Activated naive CD4-positive, alpha-beta T cell (primary cell): ENCODE measurements around the gene MAGI1.

Source experiments
- DNase-seq, 4 experiments: peaks; one replicate each; lab custom pipeline; 2025; lab: John Stamatoyannopoulos, UW

The MAGI1 gene

GRCh38 chr3:65712140-65712539, 326.6 kb downstream of the MAGI1 start:
- no peak for DNase-seq

- DNase-seq = no peak
Measured at GRCh38 chr3:65706776-65707568, 331.7 kb downstream of the MAGI1 start.

DNA sequence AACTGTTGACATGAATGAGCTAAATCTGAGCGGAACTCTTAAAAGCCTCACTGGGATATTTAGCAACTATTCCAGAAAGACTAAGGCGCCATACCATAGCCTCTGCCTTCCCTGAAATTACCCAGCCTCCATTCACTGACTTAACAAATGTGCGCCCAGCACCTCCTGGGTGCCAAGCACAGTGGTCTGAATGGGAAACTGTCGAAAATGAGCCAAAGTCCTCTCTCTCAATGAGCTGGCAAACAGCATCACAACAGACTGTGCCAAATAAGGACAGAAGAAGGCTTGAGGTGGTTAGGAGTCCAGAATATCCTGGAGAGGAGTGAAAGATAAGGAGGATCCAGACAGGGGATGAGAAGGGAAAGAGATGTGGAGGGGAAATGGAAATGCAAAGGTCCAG, 332.4 kb downstream of the MAGI1 start:
- no peak for DNase-seq

- DNase-seq = no peak
Measured at GRCh38 chr3:65703820-65704219, 334.9 kb downstream of the MAGI1 start.

GRCh38 chr3:65703026-65703425, 335.7 kb downstream of the MAGI1 start:
- no peak for DNase-seq

- DNase-seq = no peak
Measured at GRCh38 chr3:65702202-65702601, 336.5 kb downstream of the MAGI1 start.

DNA sequence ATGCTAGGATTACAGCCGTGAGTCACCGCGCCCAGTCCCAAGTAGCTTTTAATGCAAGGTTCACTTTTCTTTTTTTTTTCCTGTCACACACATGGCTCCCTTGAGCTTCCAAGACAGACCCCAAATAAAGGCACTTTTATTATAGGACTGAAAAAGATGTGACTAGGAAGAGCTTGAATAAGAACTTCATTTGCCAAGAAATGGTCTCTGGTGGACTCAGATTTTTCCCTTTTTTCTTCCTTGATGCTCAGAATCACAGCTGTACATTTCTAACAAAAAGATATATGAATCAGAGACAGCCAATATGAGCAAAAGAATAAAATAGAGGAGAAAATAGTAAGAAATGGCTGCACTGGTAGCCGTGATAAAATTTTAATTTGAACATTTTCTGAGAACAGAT, 337.2 kb downstream of the MAGI1 start:
- no peak for DNase-seq

DNA sequence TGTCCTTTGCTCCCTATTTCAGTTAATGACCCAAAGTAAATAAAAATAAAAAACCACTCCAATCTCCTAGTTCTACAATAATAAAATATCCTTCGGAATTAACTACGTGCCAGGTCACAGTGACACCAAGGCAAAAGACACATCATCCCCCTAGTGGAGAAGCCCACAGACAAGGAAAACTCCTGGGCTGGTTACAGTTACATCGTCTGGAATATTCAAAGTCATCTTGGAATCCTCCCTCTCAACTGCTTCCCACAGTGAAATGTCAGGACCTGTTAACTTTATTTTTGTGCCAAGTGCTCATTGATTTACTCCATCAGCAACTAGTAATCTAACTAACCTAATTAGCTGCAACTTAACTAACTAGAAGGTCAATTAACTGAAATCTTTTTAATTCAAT, 349.3 kb downstream of the MAGI1 start:
- DNase-seq = no peak

GRCh38 chr3:65687741-65688140, 351.0 kb downstream of the MAGI1 start:
- no peak for DNase-seq

GRCh38 chr3:65685621-65686235, 353.0 kb downstream of the MAGI1 start:
- DNase-seq = no peak

GRCh38 chr3:65678516-65678915, 360.2 kb downstream of the MAGI1 start:
- DNase-seq = no peak

DNA sequence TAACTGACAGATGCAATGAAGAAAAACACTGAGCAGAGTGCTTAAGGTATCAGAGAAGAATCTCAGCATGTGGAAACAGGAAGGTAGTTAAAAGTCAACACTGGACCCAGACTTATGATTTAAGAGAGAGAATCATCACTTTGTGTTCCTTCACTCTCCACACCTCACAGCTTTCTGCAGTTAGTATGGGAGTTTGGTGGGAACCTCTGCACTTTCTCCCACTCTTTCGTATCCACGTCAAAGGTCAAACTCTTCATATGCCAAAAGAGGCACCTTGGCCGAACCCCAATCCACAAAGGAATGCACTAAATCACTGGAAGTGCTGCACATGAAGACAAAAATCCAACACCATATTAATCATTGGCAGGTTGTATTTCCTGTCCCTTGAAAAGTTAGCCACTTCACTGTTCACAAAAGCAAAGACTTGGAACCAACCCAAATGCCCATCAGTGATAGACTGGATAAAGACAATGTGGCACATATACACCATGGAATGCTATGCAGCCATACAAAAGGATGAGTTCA, 361.2 kb downstream of the MAGI1 start:
- no peak for DNase-seq

DNA sequence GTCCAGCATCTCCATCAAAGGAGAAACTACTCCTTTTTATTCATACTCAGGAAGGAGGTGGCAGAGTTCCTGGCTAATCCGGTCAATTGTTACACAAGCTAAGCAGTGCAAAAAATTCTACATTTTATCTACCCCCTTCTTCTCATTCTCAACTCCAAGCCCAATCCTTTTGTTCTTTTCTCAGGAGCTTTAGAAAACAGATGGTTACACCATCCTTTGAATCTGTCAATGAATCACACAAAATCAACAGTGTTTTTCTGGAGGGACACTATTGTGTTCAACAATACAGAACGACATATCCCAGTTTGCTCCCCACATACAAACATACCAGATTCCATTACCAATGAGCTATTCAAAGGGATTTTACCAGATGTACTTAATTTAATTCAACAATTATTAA, 362.1 kb downstream of the MAGI1 start:
- no peak for DNase-seq

DNA sequence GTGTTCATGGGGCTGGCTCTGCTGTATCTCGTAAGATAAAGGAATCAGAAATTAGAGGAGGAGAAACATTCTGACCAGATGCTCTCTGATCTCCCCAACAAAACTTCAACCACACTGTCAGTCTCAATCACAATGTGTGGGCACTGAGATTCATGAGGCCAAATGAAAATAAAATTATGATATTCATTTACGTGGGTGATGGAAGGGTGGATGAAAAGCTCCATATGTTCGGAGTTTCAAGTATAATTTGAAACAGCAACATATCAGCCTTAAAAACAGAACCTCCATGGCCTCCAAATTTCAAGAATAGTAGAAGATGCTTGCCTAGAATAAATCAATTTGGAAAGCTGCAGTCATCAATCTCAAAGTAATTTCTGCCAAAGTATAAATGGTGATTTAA, 363.7 kb downstream of the MAGI1 start:
- DNase-seq = no peak

DNA sequence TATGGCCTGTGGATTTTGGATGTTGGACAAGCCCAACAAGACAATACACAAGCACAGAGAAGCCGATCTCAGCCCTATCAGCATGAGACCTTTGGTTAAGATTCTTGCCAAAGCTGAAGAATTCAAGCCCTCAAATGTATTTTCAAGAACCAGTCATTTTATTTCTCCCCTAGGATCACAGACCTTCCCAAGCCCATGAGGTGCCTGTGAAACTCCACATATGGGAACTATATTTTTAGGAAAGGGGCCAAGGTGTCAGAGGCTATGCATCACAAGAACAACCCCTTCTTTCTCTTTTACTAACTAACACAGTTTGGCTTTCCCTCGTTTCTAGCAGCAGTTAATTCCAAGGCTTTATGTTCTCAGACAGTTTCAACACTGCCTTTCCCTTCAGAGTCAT, 364.5 kb downstream of the MAGI1 start:
- no peak for DNase-seq

DNA sequence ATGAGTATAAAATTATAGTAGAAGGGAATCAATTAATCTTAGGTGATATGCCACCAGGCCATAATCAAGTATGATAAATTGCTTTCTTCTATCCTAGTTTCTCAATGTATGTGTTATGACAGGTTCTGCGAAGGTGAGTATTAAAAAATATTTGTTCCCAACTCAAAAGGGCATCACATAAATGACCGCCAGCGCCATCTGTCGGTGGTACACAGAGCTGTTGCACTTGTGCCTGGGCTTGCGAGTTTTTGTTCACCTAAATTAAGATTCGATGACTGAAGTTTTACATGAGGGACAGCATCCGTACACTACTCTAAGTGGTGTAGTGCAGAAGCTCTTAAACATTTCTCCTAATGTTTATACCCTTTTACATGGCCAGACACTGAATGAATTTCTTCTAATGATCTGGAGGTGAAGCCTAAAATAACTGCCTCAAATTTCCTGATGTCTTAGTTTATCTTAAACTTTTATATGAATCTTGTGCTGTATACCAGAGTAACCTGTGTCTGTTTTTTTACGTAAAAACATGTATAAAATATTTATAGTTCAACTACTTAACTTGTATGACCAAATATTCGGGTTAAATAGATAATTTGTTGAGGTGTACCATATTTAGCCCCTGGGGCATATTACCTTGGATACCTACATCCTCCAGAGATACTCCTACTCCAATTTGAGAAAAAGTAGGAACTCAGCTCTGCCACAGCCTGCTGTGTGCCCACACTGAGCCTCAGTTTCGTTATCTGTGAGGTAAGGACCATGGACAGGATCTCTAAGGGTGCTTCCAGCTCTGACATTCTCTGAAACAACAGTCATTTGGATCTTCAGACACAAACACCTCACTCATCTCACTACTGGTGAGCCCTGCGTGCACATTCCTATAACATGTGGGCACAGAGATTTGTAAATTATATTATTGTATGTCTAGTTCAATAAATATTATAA, 365.6 kb downstream of the MAGI1 start:
- DNase-seq = no peak

GRCh38 chr3:65672061-65672460, 366.7 kb downstream of the MAGI1 start:
- no peak for DNase-seq

DNA sequence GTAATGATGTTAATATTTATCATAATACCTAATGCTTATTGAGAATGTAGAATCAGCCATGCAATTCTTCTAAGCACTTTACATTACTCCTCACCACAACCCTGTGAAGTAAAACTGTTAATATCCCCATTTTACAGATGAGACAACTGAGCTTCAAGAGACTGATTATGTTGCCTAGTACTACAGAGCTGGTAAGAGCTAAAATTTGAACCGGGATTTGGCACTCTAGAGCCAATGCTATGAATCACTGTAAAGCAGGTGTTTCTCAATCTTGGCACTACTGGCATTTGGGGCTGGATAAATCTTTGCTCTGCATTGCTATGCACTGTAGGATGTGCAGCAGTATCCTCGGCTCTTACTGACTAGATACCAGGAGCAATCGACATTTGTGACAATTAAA, 367.7 kb downstream of the MAGI1 start:
- no peak for DNase-seq

- no peak for DNase-seq
Measured at GRCh38 chr3:65669163-65669875, 369.4 kb downstream of the MAGI1 start.

DNA sequence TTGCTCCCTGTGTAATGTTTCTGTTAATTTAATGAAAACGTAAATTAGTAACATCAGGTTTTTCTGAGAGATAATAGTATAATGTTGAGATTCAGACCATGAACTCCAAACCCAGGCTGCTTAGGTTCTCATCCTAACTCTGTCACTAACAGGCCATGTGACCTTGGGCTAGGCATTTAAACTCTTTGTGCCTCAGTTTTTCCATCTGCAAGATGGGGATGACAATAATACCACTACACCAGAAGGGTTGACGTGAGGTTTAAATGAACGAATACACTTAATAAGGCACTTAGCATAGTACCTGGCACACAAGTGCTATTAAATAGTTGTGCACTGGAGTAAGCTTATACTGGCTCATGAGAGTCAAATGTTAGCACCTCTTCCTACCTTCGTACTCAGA, 370.8 kb downstream of the MAGI1 start:
- no peak for DNase-seq

DNA sequence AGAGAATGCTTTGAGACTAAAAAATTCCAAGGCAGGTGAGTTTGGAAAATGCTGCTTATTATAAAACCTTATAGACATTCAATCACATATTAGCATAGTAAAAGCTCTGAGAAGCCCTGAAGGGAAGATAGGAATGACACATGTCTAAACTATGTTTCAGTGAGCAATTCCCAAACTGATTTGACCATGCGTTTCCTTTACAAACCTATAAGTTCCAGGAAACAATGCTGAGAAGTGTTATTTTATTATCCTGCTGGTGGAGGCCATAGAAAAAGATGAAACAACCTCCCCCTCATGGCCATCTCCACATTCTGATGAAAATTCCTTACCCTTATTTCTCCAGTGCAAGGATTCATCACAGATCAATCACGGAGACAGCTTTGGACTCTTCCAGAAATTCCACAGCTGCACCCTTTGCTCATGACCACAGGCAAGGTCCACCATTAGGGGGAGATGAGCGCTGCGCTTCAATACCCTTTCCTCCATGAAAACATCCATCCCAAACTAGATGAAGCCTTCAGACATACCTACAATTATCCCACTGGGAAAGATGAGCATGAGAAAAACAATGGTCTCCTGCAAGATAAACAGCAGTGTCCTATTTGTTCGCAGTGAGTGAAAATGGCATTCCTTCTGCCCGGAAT, 372.1 kb downstream of the MAGI1 start:
- DNase-seq = no peak
